Astrocyte (in vitro differentiated cells and primary cell): Measurements from ENCODE around the gene RIC1.
"Not testable (repeated sequence)": the region's sequence is repeated elsewhere in the genome, so short reads cannot be mapped to it uniquely, and the experiment has no call there.

Experiments
- EZH2 ChIP-seq: IDR thresholded peaks from 2 replicates; pipeline ENCODE4 v1.6.1; 2012; ENCODE audit warnings: mild to moderate bottlenecking, low read length, inconsistent platforms; ENCODE audit not compliant: insufficient read depth
- TF ChIP-seq, protein P1 (sequence below): IDR thresholded peaks from 2 replicates; pipeline ENCODE4 v1.5.1; 2011; ENCODE audit warnings: low read depth, mild to moderate bottlenecking, inconsistent platforms, low read length, moderate library complexity; ENCODE audit not compliant: insufficient read depth

DNA sequence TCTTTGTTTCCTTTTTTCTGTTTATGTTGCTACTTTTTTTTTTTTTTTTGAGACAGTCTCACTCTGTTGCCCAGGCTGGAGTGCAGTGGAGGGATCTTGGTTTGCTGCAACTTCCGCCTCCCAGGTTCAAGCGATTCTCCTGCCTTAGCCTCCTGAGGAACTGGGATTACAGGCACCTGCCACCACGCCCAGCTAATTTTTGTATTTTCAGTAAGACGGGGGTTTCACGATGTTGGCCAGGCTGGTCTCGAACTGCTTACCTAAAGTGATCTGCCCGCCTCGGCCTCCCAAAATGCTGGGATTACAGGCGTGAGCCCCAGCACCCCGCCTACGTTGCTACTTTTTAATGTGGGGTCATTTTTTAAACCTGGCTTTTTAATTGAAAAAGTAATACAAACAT is 1.2 kb upstream of the RIC1 start:
- TF ChIP-seq, protein P1, sequence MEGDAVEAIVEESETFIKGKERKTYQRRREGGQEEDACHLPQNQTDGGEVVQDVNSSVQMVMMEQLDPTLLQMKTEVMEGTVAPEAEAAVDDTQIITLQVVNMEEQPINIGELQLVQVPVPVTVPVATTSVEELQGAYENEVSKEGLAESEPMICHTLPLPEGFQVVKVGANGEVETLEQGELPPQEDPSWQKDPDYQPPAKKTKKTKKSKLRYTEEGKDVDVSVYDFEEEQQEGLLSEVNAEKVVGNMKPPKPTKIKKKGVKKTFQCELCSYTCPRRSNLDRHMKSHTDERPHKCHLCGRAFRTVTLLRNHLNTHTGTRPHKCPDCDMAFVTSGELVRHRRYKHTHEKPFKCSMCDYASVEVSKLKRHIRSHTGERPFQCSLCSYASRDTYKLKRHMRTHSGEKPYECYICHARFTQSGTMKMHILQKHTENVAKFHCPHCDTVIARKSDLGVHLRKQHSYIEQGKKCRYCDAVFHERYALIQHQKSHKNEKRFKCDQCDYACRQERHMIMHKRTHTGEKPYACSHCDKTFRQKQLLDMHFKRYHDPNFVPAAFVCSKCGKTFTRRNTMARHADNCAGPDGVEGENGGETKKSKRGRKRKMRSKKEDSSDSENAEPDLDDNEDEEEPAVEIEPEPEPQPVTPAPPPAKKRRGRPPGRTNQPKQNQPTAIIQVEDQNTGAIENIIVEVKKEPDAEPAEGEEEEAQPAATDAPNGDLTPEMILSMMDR = not testable (repeated sequence)
- TF ChIP-seq EZH2 = not testable (repeated sequence)
